ENCODE data around the gene CPE.
A peak's percentile ranks its signal among the peaks of the same experiment; 100 is the strongest.
"Not testable (repeated sequence)": the region's sequence is repeated elsewhere in the genome, so short reads cannot be mapped to it uniquely, and the experiment has no call there.

CPE gene

DNA sequence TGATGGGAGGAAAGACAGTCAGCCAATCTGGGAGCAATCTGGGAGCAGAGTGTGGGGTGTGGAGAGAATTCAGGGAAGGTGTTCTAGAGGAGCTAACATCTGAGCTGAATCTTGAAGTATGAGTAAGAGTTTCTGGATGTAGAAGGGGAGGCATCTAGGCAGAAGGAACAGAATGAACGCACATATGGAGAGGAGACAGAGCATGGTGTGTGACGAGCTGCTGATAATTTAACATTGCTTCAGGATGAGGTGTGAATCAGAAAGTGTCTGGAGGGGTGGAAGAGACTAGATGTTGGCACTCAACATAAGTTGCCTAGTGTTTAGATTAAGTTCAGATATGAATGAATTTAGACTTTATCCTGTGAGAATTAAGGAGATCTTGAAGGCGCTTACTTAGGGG is 58.9 kb downstream of the CPE start:
- H3K36me3 ChIP-seq (ENCODE audit: control insufficient read depth, insufficient read depth, low read length): no peaks in the 10 kb centered on the region
- peaks cover 33% of the 10 kb centered on the region for H3K4me1 ChIP-seq (ENCODE audit: control insufficient read depth, insufficient read depth, low read length, poor library complexity, severe bottlenecking)
- H3K27ac ChIP-seq (ENCODE audit: low read depth, low read length, severe bottlenecking): no peak overlapping the region
- H3K4me3 ChIP-seq (ENCODE audit: extremely low read depth, insufficient read depth, low read length, poor library complexity, severe bottlenecking): no peak overlapping the region
- 94 to 98% methylated on average over 3 of the region's 3 CpGs for WGBS, 2 experiments (ENCODE audit: insufficient coverage in 2 of 2)
- no peaks in the 10 kb centered on the region for H3K9me3 ChIP-seq (ENCODE audit: control insufficient read depth, low read length)

DNA sequence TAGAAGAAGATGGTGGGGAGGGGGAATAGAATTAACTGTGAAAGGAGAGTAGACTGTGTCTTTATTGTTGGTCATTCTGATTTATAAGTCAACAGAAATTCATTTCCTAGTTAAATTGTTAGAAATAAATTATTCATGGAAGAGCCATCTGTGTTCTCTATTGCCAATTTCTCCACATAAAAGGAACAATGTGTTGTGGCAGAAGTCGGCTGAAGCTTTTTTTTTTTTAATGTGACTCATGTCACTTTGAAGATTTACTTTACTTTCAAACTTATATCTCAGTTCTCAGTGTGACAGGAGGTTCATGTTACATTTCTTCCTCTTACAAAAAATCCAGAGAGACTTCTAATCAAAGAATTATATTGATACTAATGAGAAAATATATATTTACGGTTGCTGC is 60.5 kb downstream of the CPE start:
- H3K9me3 ChIP-seq (ENCODE audit: control insufficient read depth, low read length): no peaks in the 10 kb centered on the region
- H3K4me3 ChIP-seq (ENCODE audit: extremely low read depth, insufficient read depth, low read length, poor library complexity, severe bottlenecking): no peak overlapping the region
- 100% methylated on average over 1 of the region's 2 CpGs; no CpG with 5 or more reads in 1 of the 2 experiments for WGBS, 2 experiments (ENCODE audit: insufficient coverage in 2 of 2)

GRCh38 chr4:165439981-165440380 is 61.2 kb downstream of the CPE start:
- no peaks in the 10 kb centered on the region for H3K36me3 ChIP-seq (ENCODE audit: control insufficient read depth, insufficient read depth, low read length)
- H3K9me3 ChIP-seq (ENCODE audit: control insufficient read depth, low read length): no peaks in the 10 kb centered on the region
- no peak overlapping the region for H3K4me3 ChIP-seq (ENCODE audit: extremely low read depth, insufficient read depth, low read length, poor library complexity, severe bottlenecking)
- no CpG with 5 or more reads among the region's 1 CpG for WGBS, 2 experiments (ENCODE audit: insufficient coverage in 2 of 2)
- peaks cover 38% of the 10 kb centered on the region for H3K4me1 ChIP-seq (ENCODE audit: control insufficient read depth, insufficient read depth, low read length, poor library complexity, severe bottlenecking)
- H3K27ac ChIP-seq (ENCODE audit: low read depth, low read length, severe bottlenecking): peak overlapping the region; percentile 89

More for the DNA sequence above, 60.5 kb downstream of the CPE start:
- Histone ChIP-seq H3K36me3 (ENCODE audit: control insufficient read depth, insufficient read depth, low read length) (no peaks in the 10 kb centered on the region), H3K27ac (ENCODE audit: low read depth, low read length, severe bottlenecking) (peak overlapping the region; percentile 89), H3K4me1 (ENCODE audit: control insufficient read depth, insufficient read depth, low read length, poor library complexity, severe bottlenecking) (peaks cover 38% of the 10 kb centered on the region)

GRCh38 chr4:165440415-165441158 is 61.8 kb downstream of the CPE start:
- peaks cover 38% of the 10 kb centered on the region for H3K4me1 ChIP-seq (ENCODE audit: control insufficient read depth, insufficient read depth, low read length, poor library complexity, severe bottlenecking)
- no peak overlapping the region for H3K4me3 ChIP-seq (ENCODE audit: extremely low read depth, insufficient read depth, low read length, poor library complexity, severe bottlenecking)

GRCh38 chr4:165443276-165443675 is 64.5 kb downstream of the CPE start:
- WGBS, 2 experiments (ENCODE audit: insufficient coverage in 2 of 2): 91% methylated on average over 1 of the region's 1 CpG; no CpG with 5 or more reads in 1 of the 2 experiments
- H3K9me3 ChIP-seq (ENCODE audit: control insufficient read depth, low read length): no peaks in the 10 kb centered on the region
- H3K4me3 ChIP-seq (ENCODE audit: extremely low read depth, insufficient read depth, low read length, poor library complexity, severe bottlenecking): no peak overlapping the region
- peaks cover 33% of the 10 kb centered on the region for H3K4me1 ChIP-seq (ENCODE audit: control insufficient read depth, insufficient read depth, low read length, poor library complexity, severe bottlenecking)
- H3K27ac ChIP-seq (ENCODE audit: low read depth, low read length, severe bottlenecking): no peak overlapping the region
- no peaks in the 10 kb centered on the region for H3K36me3 ChIP-seq (ENCODE audit: control insufficient read depth, insufficient read depth, low read length)

More at GRCh38 chr4:165440415-165441158, 61.8 kb downstream of the CPE start:
- Histone ChIP-seq H3K27ac (ENCODE audit: low read depth, low read length, severe bottlenecking) (peak overlapping the region; percentile 89), H3K9me3 (ENCODE audit: control insufficient read depth, low read length) (no peaks in the 10 kb centered on the region), H3K36me3 (ENCODE audit: control insufficient read depth, insufficient read depth, low read length) (no peaks in the 10 kb centered on the region)
- WGBS, 2 experiments (ENCODE audit: insufficient coverage in 2 of 2): 62 to 95% methylated on average over 2 to 5 of the region's 7 CpGs

DNA sequence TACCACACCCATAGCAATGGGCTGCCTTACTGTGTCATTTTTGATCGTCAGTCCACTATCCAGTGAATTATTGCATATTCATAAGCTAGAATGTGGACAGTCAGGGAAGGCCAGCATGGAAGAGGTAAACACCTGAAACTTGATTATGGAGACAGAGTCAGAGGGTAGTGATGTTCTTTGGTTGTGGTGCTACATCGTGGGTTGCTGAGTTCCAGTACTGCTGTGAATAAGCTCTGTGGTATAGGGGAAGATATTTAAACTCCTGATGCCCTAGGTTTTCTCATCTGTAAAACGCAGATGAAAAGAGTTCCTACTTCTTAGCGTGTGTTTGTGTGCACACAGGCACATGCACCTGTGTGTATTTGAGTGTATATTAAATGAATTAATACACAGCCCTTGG is 69.9 kb downstream of the CPE start:
- no peak overlapping the region for H3K4me3 ChIP-seq (ENCODE audit: extremely low read depth, insufficient read depth, low read length, poor library complexity, severe bottlenecking)
- no peaks in the 10 kb centered on the region for H3K36me3 ChIP-seq (ENCODE audit: control insufficient read depth, insufficient read depth, low read length)
- H3K27ac ChIP-seq (ENCODE audit: low read depth, low read length, severe bottlenecking): no peak overlapping the region
- 100% methylated on average over 2 of the region's 4 CpGs for WGBS, 2 experiments (ENCODE audit: insufficient coverage in 2 of 2)
- no peaks in the 10 kb centered on the region for H3K4me1 ChIP-seq (ENCODE audit: control insufficient read depth, insufficient read depth, low read length, poor library complexity, severe bottlenecking)
- no peaks in the 10 kb centered on the region for H3K9me3 ChIP-seq (ENCODE audit: control insufficient read depth, low read length)

DNA sequence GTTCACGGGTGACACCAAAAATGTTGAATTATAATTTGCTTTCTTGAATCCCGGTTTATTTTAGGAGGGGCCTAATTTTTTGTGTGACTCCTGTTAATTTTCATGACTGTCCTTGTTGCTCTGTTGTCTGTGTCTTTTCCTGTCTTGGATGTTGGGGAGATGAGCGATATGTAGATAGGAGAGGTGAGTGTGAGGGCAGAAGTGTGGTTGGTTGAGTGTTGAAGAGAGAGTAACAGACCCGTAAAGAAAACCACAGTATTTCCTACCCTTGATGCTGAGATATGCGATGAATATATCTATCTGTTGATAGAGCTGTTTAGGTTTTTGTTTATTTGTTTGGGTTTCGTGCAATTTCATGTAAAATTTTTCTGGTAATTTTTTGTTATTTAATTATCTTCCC is 70.5 kb downstream of the CPE start:
- H3K9me3 ChIP-seq (ENCODE audit: control insufficient read depth, low read length): no peaks in the 10 kb centered on the region
- no peak overlapping the region for H3K27ac ChIP-seq (ENCODE audit: low read depth, low read length, severe bottlenecking)
- no peaks in the 10 kb centered on the region for H3K36me3 ChIP-seq (ENCODE audit: control insufficient read depth, insufficient read depth, low read length)
- WGBS, 2 experiments (ENCODE audit: insufficient coverage in 2 of 2): 95 to 100% methylated on average over 2 to 4 of the region's 6 CpGs
- no peaks in the 10 kb centered on the region for H3K4me1 ChIP-seq (ENCODE audit: control insufficient read depth, insufficient read depth, low read length, poor library complexity, severe bottlenecking)
- no peak overlapping the region for H3K4me3 ChIP-seq (ENCODE audit: extremely low read depth, insufficient read depth, low read length, poor library complexity, severe bottlenecking)

DNA sequence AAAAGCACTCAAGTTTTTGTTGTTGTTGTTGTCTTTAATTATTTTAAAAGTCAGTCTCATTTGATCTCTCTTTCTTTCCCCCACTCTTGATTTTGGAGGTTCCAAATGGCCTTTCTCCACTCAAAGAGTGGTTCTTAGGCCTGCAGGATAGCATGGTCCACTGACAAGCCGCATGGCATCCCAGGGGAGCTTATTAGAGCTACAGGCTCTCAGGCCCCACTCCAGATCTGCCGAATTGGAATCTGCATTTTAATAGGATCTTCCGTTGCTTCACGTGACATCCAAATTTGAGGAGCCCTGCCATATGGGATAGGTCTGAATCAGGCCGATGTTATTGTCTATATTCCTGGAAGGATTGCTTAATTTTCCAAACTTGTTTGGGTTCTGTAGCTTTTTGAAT is 72.1 kb downstream of the CPE start:
- Histone ChIP-seq H3K4me3 (ENCODE audit: extremely low read depth, insufficient read depth, low read length, poor library complexity, severe bottlenecking) (no peak overlapping the region), H3K4me1 (ENCODE audit: control insufficient read depth, insufficient read depth, low read length, poor library complexity, severe bottlenecking) (no peaks in the 10 kb centered on the region), H3K36me3 (ENCODE audit: control insufficient read depth, insufficient read depth, low read length) (no peaks in the 10 kb centered on the region), H3K27ac (ENCODE audit: low read depth, low read length, severe bottlenecking) (no peak overlapping the region), H3K9me3 (ENCODE audit: control insufficient read depth, low read length) (no peaks in the 10 kb centered on the region)
- WGBS, 2 experiments (ENCODE audit: insufficient coverage in 2 of 2): 69 to 84% methylated on average over 3 to 4 of the region's 5 CpGs

DNA sequence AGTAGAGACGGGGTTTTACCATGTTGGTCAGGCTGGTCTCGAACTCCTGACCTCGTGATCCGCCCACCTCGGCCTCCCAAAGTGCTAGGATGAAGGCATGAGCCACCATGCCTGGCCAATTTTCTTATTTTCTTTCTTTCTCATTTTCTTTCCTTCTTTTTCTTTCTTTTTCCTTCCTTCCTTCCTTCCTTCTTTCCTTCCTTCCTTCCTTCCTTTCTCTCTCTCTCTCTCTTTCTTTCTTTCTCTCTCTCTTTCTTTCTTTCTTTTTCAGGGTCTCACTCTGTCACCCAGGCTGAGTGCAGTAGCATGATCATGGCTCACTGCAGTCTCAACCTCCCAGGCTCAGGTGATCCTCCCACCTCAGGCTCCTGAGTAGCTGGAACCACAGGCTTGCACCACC is 74.3 kb downstream of the CPE start:
- H3K27ac ChIP-seq (ENCODE audit: low read depth, low read length, severe bottlenecking); H3K4me1 ChIP-seq (ENCODE audit: control insufficient read depth, insufficient read depth, low read length, poor library complexity, severe bottlenecking); H3K9me3 ChIP-seq (ENCODE audit: control insufficient read depth, low read length); H3K4me3 ChIP-seq (ENCODE audit: extremely low read depth, insufficient read depth, low read length, poor library complexity, severe bottlenecking); H3K36me3 ChIP-seq (ENCODE audit: control insufficient read depth, insufficient read depth, low read length): not testable (repeated sequence)
- 88 to 98% methylated on average over 5 of the region's 5 CpGs for WGBS, 2 experiments (ENCODE audit: insufficient coverage in 2 of 2)

DNA sequence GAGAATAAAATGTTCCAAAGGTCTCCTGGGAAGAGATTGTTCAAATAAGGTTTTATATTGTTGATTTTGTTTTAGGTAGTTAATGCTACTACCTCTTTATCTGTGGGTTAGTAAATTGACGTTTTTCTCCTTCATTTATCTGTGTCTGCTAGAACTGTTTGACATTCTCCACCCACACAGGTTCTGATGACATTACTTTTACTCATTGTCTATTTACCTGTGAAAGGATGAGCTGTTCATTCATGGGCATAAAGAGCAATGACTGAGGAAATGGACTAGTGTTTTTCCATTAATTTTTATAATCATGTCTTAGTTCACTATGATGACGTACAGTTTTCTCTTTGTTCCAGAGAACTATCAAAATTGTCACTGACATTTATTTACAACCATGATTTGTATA is 75.6 kb downstream of the CPE start:
- H3K4me1 ChIP-seq (ENCODE audit: control insufficient read depth, insufficient read depth, low read length, poor library complexity, severe bottlenecking): no peaks in the 10 kb centered on the region
- H3K9me3 ChIP-seq (ENCODE audit: control insufficient read depth, low read length): no peaks in the 10 kb centered on the region
- H3K27ac ChIP-seq (ENCODE audit: low read depth, low read length, severe bottlenecking): no peak overlapping the region
- no CpG with 5 or more reads among the region's 2 CpGs for WGBS, 2 experiments (ENCODE audit: insufficient coverage in 2 of 2)
- no peaks in the 10 kb centered on the region for H3K36me3 ChIP-seq (ENCODE audit: control insufficient read depth, insufficient read depth, low read length)
- no peak overlapping the region for H3K4me3 ChIP-seq (ENCODE audit: extremely low read depth, insufficient read depth, low read length, poor library complexity, severe bottlenecking)

DNA sequence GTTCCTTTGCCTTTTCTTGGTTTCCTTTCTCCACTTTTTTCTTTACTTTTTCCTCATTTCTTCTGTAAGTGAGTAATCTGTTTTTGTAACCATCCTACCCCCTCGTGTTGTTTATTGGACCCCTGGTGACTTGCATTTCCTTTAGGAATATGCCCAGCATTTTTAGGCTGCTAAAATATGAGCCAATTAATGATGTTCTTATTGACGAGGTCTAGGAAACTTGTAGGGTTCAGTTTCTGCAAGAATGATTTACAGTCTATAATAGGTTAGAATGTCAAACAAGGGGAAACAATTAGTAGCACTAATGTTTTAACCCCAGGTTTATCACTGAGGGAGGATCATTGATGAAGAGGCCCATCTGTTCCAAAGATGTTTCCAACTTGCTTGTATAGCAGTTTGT is 79.0 kb downstream of the CPE start:
- Histone ChIP-seq H3K4me1 (ENCODE audit: control insufficient read depth, insufficient read depth, low read length, poor library complexity, severe bottlenecking) (peaks cover 6% of the 10 kb centered on the region), H3K9me3 (ENCODE audit: control insufficient read depth, low read length) (no peaks in the 10 kb centered on the region), H3K36me3 (ENCODE audit: control insufficient read depth, insufficient read depth, low read length) (no peaks in the 10 kb centered on the region), H3K27ac (ENCODE audit: low read depth, low read length, severe bottlenecking) (no peak overlapping the region), H3K4me3 (ENCODE audit: extremely low read depth, insufficient read depth, low read length, poor library complexity, severe bottlenecking) (no peak overlapping the region)
- 39 to 67% methylated on average over 1 to 2 of the region's 2 CpGs for WGBS, 2 experiments (ENCODE audit: insufficient coverage in 2 of 2)
